HUDEP-2 (cell line): Measurements from ENCODE around the gene THRA.
"Not testable (repeated sequence)": the region's sequence is repeated elsewhere in the genome, so short reads cannot be mapped to it uniquely, and the experiment has no call there.

Source experiments
- DNase-seq, 76 experiments: peaks; one replicate each; lab custom pipeline; 2025; ENCODE audit not compliant: unreplicated experiment in 76 of 76; lab: John Stamatoyannopoulos, UW

Gene THRA

GRCh38 chr17:40134184-40134583 is 71.4 kb downstream of the THRA start:
- no peak for DNase-seq

- DNase-seq: no peak
Observed at GRCh38 chr17:40135817-40136216, 73.1 kb downstream of the THRA start.

GRCh38 chr17:40139566-40140058 is 76.8 kb downstream of the THRA start:
- peak in 8 of 76 experiments; percentile 19 to 57 (median 46) for DNase-seq

- not testable (repeated sequence) for DNase-seq
Observed at GRCh38 chr17:40143166-40143565, 80.4 kb downstream of the THRA start.
